ENCODE results near the gene ZNF649. TPM values are rescaled to one million over a fixed set of nuclear protein-coding genes. Genes with fewer than 3 reads are reported as not detected.

The ZNF649 gene
- total and polyA plus RNA-seq, 2 experiments from 2014 or later, result 3.8 to 5.8 TPM

GRCh38 chr19:51873097-51873496 is 31.7 kb downstream of the ZNF649 start:
- Histone ChIP-seq H3K36me3 (ENCODE audit: low read depth) (peaks cover 47% of the 10 kb centered on the region), H3K4me1 (ENCODE audit: insufficient read depth) (no peaks in the 10 kb centered on the region), H2AFZ (no peak overlapping the region), H3K79me2 (ENCODE audit: insufficient read depth) (no peaks in the 10 kb centered on the region), H3K9me2 (ENCODE audit: insufficient read depth) (no peaks in the 10 kb centered on the region), H4K20me1 (ENCODE audit: insufficient read depth) (no peaks in the 10 kb centered on the region), H3K4me2 (ENCODE audit: unreplicated experiment) (no peak overlapping the region), H3F3A (ENCODE audit: insufficient read depth) (no peaks in the 10 kb centered on the region), H3K9ac (no peak overlapping the region), H3K9me3 (ENCODE audit: low read depth) (peaks cover 17% of the 10 kb centered on the region), H3K27ac (no peak overlapping the region), H3K27me3 (replicated peaks; ENCODE audit: insufficient read depth) (no peaks in the 10 kb centered on the region), H3K4me3 (no peak overlapping the region)
- WGBS, 2 experiments (ENCODE audit: low coverage in 1 of 2, low lambda C conversion rate in 2 of 2, missing lambda C conversion rate in 2 of 2), result 93 to 97% methylated on average over 4 of the region's 4 CpGs
- no peak for TF ChIP-seq EZH2phosphoT487 (IDR thresholded peaks at IDR 0.05; ENCODE audit: insufficient read depth, low read depth)
- TF ChIP-seq EZH2 (IDR thresholded peaks at IDR 0.05; ENCODE audit: insufficient read depth, poor library complexity, severe bottlenecking), result no peak
- no peak for DNase-seq
- in situ Hi-C loops (cut with MboI), result no loop called here

DNA sequence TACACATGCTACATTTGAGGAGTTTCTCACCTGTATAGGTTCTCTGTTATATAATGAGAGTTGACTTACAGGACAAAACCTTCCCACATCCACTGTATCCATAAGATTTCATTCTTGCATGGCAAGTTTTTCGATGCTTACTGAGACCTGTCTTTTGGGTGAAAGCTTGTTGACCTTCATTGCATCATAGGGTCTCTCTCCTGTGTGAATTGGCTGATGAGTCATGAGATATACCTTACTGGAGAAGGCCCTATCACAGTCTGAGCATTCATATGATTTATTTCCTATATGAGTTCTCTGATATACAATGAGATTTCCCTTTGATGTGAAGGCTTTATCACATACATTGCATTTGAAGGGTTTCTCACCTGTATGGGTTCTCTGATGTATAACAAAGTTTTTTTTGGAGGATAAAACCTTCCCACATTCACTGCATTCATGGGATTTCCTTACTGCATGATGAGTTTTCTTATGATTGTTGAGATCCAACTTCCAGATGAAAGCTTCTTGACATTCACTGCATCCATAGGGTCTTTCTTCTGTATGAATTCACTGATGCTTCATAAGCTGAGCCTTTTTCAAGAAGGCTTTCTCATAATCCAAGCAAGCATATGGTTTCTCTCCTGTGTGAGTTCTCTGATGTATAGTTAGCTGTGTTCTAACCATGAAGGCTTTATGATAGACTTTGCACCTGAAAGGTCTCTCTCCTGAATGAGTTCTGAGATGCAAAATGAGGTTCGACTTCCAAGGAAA is 42.8 kb downstream of the ZNF649 start:
- Histone ChIP-seq H3K27me3 (replicated peaks; ENCODE audit: insufficient read depth) (no peaks in the 10 kb centered on the region), H3K9me3 (ENCODE audit: low read depth) (peaks cover 25% of the 10 kb centered on the region), H3K4me2 (ENCODE audit: unreplicated experiment) (no peak overlapping the region), H3K36me3 (ENCODE audit: low read depth) (no peaks in the 10 kb centered on the region), H3K9me2 (ENCODE audit: insufficient read depth) (no peaks in the 10 kb centered on the region), H3K4me3 (no peak overlapping the region), H3K79me2 (ENCODE audit: insufficient read depth) (no peaks in the 10 kb centered on the region), H2AFZ (no peak overlapping the region), H3K27ac (no peak overlapping the region), H3K9ac (no peak overlapping the region), H3K4me1 (ENCODE audit: insufficient read depth) (no peaks in the 10 kb centered on the region), H4K20me1 (ENCODE audit: insufficient read depth) (no peaks in the 10 kb centered on the region), H3F3A (ENCODE audit: insufficient read depth) (peaks cover 7% of the 10 kb centered on the region; the same call in 1 of the 2 replicates)
- in situ Hi-C loops (cut with MboI), result no loop called here
- TF ChIP-seq EZH2 (IDR thresholded peaks at IDR 0.05; ENCODE audit: insufficient read depth, poor library complexity, severe bottlenecking), result no peak
- TF ChIP-seq EZH2phosphoT487 (IDR thresholded peaks at IDR 0.05; ENCODE audit: insufficient read depth, low read depth), result no peak
- WGBS, 2 experiments (ENCODE audit: low coverage in 1 of 2, low lambda C conversion rate in 2 of 2, missing lambda C conversion rate in 2 of 2), result 61 to 73% methylated on average over 2 of the region's 2 CpGs
- no peak for DNase-seq

Other genes starting within 250 kb of the ZNF649 start
- 2.1 and 8.0 TPM in 2 replicates for gene SPACA6, start 211.7 kb downstream of the ZNF649 start, total RNA-seq (2014; rRNA removed; shearing (Covaris generic))
- gene SPACA6, start 211.7 kb downstream of the ZNF649 start, polyA plus RNA-seq (2016; fragmentation: Nextera tagmentation; extraction: Ambion mirVana), result 5.6 and 7.7 TPM in 2 replicates
- 0.43 and 1.1 TPM in 2 replicates for gene HAS1, start 181.0 kb downstream of the ZNF649 start, total RNA-seq (2014; rRNA removed; shearing (Covaris generic))
- gene HAS1, start 181.0 kb downstream of the ZNF649 start, polyA plus RNA-seq (2016; fragmentation: Nextera tagmentation; extraction: Ambion mirVana), result 0.29 TPM in 1 of 2 replicates, not detected in the other
- gene FPR1, start 153.1 kb downstream of the ZNF649 start, total RNA-seq (2014; rRNA removed; shearing (Covaris generic)), result 0.13 TPM in 1 of 2 replicates, not detected in the other
- not detected in 2 replicates for gene FPR1, start 153.1 kb downstream of the ZNF649 start, polyA plus RNA-seq (2016; fragmentation: Nextera tagmentation; extraction: Ambion mirVana)
- not detected in 2 replicates for gene FPR2, start 143.8 kb downstream of the ZNF649 start, total RNA-seq (2014; rRNA removed; shearing (Covaris generic))
- gene FPR2, start 143.8 kb downstream of the ZNF649 start, polyA plus RNA-seq (2016; fragmentation: Nextera tagmentation; extraction: Ambion mirVana), result not detected in 2 replicates
- not detected in 2 replicates for gene FPR3, start 109.9 kb downstream of the ZNF649 start, total RNA-seq (2014; rRNA removed; shearing (Covaris generic))
- not detected in 2 replicates for gene FPR3, start 109.9 kb downstream of the ZNF649 start, polyA plus RNA-seq (2016; fragmentation: Nextera tagmentation; extraction: Ambion mirVana)
- gene ZNF577, start 17.1 kb downstream of the ZNF649 start, total RNA-seq (2014; rRNA removed; shearing (Covaris generic)), result 6.7 and 8.8 TPM in 2 replicates
- 7.6 and 9.3 TPM in 2 replicates for gene ZNF577, start 17.1 kb downstream of the ZNF649 start, polyA plus RNA-seq (2016; fragmentation: Nextera tagmentation; extraction: Ambion mirVana)
- gene ZNF613, start 22.5 kb upstream of the ZNF649 start, total RNA-seq (2014; rRNA removed; shearing (Covaris generic)), result 3.7 and 7.1 TPM in 2 replicates
- 3.6 and 6.1 TPM in 2 replicates for gene ZNF613, start 22.5 kb upstream of the ZNF649 start, polyA plus RNA-seq (2016; fragmentation: Nextera tagmentation; extraction: Ambion mirVana)
- 7.3 and 7.5 TPM in 2 replicates for gene ZNF350, start 81.8 kb upstream of the ZNF649 start, total RNA-seq (2014; rRNA removed; shearing (Covaris generic))
- 7.3 and 9.0 TPM in 2 replicates for gene ZNF350, start 81.8 kb upstream of the ZNF649 start, polyA plus RNA-seq (2016; fragmentation: Nextera tagmentation; extraction: Ambion mirVana)
- gene ZNF615, start 103.2 kb upstream of the ZNF649 start, total RNA-seq (2014; rRNA removed; shearing (Covaris generic)), result 6.4 and 6.9 TPM in 2 replicates
- 4.6 and 5.0 TPM in 2 replicates for gene ZNF615, start 103.2 kb upstream of the ZNF649 start, polyA plus RNA-seq (2016; fragmentation: Nextera tagmentation; extraction: Ambion mirVana)
- gene ZNF614, start 123.4 kb upstream of the ZNF649 start, total RNA-seq (2014; rRNA removed; shearing (Covaris generic)), result 8.5 and 15.9 TPM in 2 replicates
- 7.0 and 7.1 TPM in 2 replicates for gene ZNF614, start 123.4 kb upstream of the ZNF649 start, polyA plus RNA-seq (2016; fragmentation: Nextera tagmentation; extraction: Ambion mirVana)
- gene ZNF432, start 143.8 kb upstream of the ZNF649 start, total RNA-seq (2014; rRNA removed; shearing (Covaris generic)), result 4.8 and 10.4 TPM in 2 replicates
- 2.8 and 3.4 TPM in 2 replicates for gene ZNF432, start 143.8 kb upstream of the ZNF649 start, polyA plus RNA-seq (2016; fragmentation: Nextera tagmentation; extraction: Ambion mirVana)
- gene ZNF841, start 190.7 kb upstream of the ZNF649 start, total RNA-seq (2014; rRNA removed; shearing (Covaris generic)), result 15.4 and 24.5 TPM in 2 replicates
- 4.2 and 7.3 TPM in 2 replicates for gene ZNF841, start 190.7 kb upstream of the ZNF649 start, polyA plus RNA-seq (2016; fragmentation: Nextera tagmentation; extraction: Ambion mirVana)
- 5.8 and 12.3 TPM in 2 replicates for gene ZNF616, start 234.9 kb upstream of the ZNF649 start, total RNA-seq (2014; rRNA removed; shearing (Covaris generic))
- 4.1 and 4.7 TPM in 2 replicates for gene ZNF616, start 234.9 kb upstream of the ZNF649 start, polyA plus RNA-seq (2016; fragmentation: Nextera tagmentation; extraction: Ambion mirVana)